ENCODE results near the gene DEFB129.

Gene DEFB129

DNA sequence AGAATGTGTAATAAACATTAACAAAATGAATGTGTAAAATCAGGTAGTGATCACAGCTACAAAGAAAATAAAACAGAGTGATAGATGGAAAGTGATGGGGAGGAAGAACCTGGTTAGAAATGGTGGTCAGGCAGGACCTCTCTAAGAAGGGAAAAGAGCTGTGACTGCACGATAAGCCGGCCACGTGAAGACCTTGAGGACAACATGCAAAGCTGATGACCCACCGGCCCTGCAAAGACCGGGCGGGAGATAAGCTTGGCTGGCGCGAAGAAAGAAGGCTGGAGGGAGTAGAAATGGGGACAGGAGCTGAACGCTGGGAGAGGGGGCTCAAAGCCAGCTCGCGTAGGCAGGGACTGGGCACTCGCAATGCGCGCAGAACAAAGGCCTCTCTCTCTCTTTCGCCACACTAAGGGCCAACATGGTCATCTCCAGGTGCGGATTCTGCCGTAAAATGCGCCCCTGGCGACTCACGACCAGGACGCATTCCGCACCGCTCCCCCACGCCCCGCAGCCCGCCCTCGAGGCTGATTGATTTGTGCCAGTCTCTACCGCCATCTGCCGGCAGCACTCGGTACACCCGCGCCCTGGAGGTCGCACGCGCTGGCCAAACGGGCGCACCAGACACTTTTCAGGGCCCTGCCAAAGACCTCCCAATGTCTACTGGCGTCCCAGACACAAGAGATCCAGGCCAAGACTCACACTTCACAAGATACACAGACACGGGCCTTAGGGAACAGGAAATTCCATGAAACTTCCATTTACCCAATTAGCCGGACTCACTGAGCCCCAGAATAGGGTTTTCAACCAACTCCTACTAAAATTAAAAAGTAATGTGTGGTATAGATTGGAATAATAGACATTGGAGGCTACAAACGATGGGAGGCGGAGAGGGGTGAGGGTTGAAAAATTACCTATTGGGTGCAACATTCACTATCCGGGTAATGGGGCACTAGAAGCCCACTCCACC, 39.8 kb downstream of the DEFB129 start:
- Histone ChIP-seq H3K18ac (ENCODE audit: low read length) (peak overlapping the region; percentile 80), H3K79me1 (ENCODE audit: low read depth, low read length) (no peaks in the 10 kb centered on the region)
- DNase-seq (ENCODE audit: low spot score) = peak; percentile 87

GRCh38 chr20:270517-270916, 43.5 kb downstream of the DEFB129 start:
- Histone ChIP-seq H3K36me3 (replicated peaks in 1 of 2; ENCODE audit: control insufficient read depth in 2 of 2, insufficient read depth in 2 of 2, low read length in 2 of 2) (peaks cover 5 to 44% of the 10 kb centered on the region in 2 donors), H3K4ac (ENCODE audit: low read length) (no peak overlapping the region), H3K14ac (ENCODE audit: low read length) (no peak overlapping the region), H3K9me3 (replicated peaks in 1 of 2; ENCODE audit: control insufficient read depth in 2 of 2, insufficient read depth in 1 of 2, low read depth in 1 of 2, low read length in 2 of 2) (peaks cover 0 to 1% of the 10 kb centered on the region in 2 donors), H2BK12ac (ENCODE audit: low read length) (no peak overlapping the region), H3K27ac (replicated peaks; ENCODE audit: low read length) (no peak overlapping the region), H3K4me3 (ENCODE audit: low read length in 2 of 2) (no peak overlapping the region), H3K27me3 (ENCODE audit: control insufficient read depth in 3 of 3, insufficient read depth in 3 of 3, low read depth in 1 of 3, low read length in 3 of 3) (peaks cover 0 to 2% (median 0%) of the 10 kb centered on the region in 3 experiments), H2BK120ac (ENCODE audit: low read depth, low read length) (no peak overlapping the region), H4K8ac (ENCODE audit: low read depth, low read length) (no peak overlapping the region), H3K4me2 (ENCODE audit: insufficient read depth, low read length, poor library complexity, severe bottlenecking) (no peak overlapping the region), H3K23ac (ENCODE audit: low read depth, low read length, poor library complexity) (no peak overlapping the region), H3K4me1 (ENCODE audit: control insufficient read depth in 2 of 2, insufficient read depth in 1 of 2, low read depth in 1 of 2, low read length in 2 of 2) (peaks cover 0 to 4% of the 10 kb centered on the region in 2 donors), H2AK5ac (ENCODE audit: low read depth, low read length) (no peak overlapping the region), H3K79me1 (ENCODE audit: low read depth, low read length) (no peaks in the 10 kb centered on the region), H3K9ac (ENCODE audit: low read depth, low read length, poor library complexity) (no peak overlapping the region), H2BK5ac (ENCODE audit: low read length) (no peak overlapping the region), H2BK15ac (ENCODE audit: low read length) (no peak overlapping the region), H4K91ac (ENCODE audit: low read depth, low read length, poor library complexity) (no peak overlapping the region), H2AFZ (ENCODE audit: low read length) (no peak overlapping the region), H3K18ac (ENCODE audit: low read length) (no peak overlapping the region)
- WGBS, 2 donors (ENCODE audit: extremely low coverage in 2 of 2, insufficient read length in 2 of 2, insufficient replicate concordance in 1 of 2) = no CpG with 5 or more reads among the region's 5 CpGs
- DNase-seq (ENCODE audit: low spot score) = no peak

More for the DNA sequence above, 39.8 kb downstream of the DEFB129 start:
- Histone ChIP-seq H3K27ac (replicated peaks; ENCODE audit: low read length) (no peak overlapping the region), H2BK12ac (ENCODE audit: low read length) (no peak overlapping the region), H3K4me3 (ENCODE audit: low read length in 2 of 2) (peak overlapping the region; percentile 29 to 56), H3K23ac (ENCODE audit: low read depth, low read length, poor library complexity) (peak overlapping the region; percentile 45), H2AK5ac (ENCODE audit: low read depth, low read length) (no peak overlapping the region), H3K36me3 (replicated peaks in 1 of 2; ENCODE audit: control insufficient read depth in 2 of 2, insufficient read depth in 2 of 2, low read length in 2 of 2) (peaks cover 0 to 14% of the 10 kb centered on the region in 2 donors), H3K4ac (ENCODE audit: low read length) (no peak overlapping the region), H2BK5ac (ENCODE audit: low read length) (no peak overlapping the region), H3K14ac (ENCODE audit: low read length) (no peak overlapping the region), H2BK120ac (ENCODE audit: low read depth, low read length) (peak overlapping the region; percentile 83), H3K9me3 (replicated peaks in 1 of 2; ENCODE audit: control insufficient read depth in 2 of 2, insufficient read depth in 1 of 2, low read depth in 1 of 2, low read length in 2 of 2) (no peaks in the 10 kb centered on the region), H4K91ac (ENCODE audit: low read depth, low read length, poor library complexity) (no peak overlapping the region), H3K27me3 (ENCODE audit: control insufficient read depth in 3 of 3, insufficient read depth in 3 of 3, low read depth in 1 of 3, low read length in 3 of 3) (peaks cover 0 to 2% (median 0%) of the 10 kb centered on the region in 3 experiments), H2BK15ac (ENCODE audit: low read length) (no peak overlapping the region), H3K4me1 (ENCODE audit: control insufficient read depth in 2 of 2, insufficient read depth in 1 of 2, low read depth in 1 of 2, low read length in 2 of 2) (peaks cover 0 to 4% of the 10 kb centered on the region in 2 donors), H2AFZ (ENCODE audit: low read length) (peak overlapping the region; percentile 91), H4K8ac (ENCODE audit: low read depth, low read length) (no peak overlapping the region), H3K9ac (ENCODE audit: low read depth, low read length, poor library complexity) (peak overlapping the region; percentile 55), H3K4me2 (ENCODE audit: insufficient read depth, low read length, poor library complexity, severe bottlenecking) (peak overlapping the region; percentile 50)
- 100% methylated on average over 2 of the region's 43 CpGs; no CpG with 5 or more reads in 1 of the 2 donors for WGBS, 2 donors (ENCODE audit: extremely low coverage in 2 of 2, insufficient read length in 2 of 2, insufficient replicate concordance in 1 of 2)

DNA sequence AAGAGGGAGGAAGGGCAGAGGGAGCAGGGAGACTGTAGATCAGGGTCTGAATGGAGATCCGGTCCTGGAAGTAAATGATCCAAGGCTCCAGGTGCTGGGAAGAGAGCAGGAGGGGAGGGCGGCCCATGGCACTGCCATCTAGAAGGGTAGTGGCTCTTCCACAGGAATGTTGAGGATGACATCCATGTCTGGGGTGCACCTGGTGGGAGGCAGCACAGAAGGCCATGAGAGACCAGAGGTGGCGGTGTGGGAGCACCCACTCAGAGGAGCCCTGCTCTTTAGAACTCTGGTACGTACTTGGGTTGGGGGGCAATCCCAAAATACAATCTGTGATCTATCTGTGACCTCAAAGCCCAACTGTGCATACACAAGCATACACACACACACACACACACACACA, 44.0 kb downstream of the DEFB129 start:
- H3K27ac ChIP-seq (replicated peaks; ENCODE audit: low read length) = no peak overlapping the region
- no peak overlapping the region for H3K18ac ChIP-seq (ENCODE audit: low read length)
- H4K91ac ChIP-seq (ENCODE audit: low read depth, low read length, poor library complexity) = no peak overlapping the region
- H3K9ac ChIP-seq (ENCODE audit: low read depth, low read length, poor library complexity) = no peak overlapping the region
- H3K4ac ChIP-seq (ENCODE audit: low read length) = no peak overlapping the region
- no peak overlapping the region for H3K4me3 ChIP-seq (ENCODE audit: low read length in 2 of 2)
- H3K23ac ChIP-seq (ENCODE audit: low read depth, low read length, poor library complexity) = no peak overlapping the region
- H3K79me1 ChIP-seq (ENCODE audit: low read depth, low read length) = no peaks in the 10 kb centered on the region
- WGBS, 2 donors (ENCODE audit: extremely low coverage in 2 of 2, insufficient read length in 2 of 2, insufficient replicate concordance in 1 of 2) = no CpG with 5 or more reads among the region's 4 CpGs
- H3K9me3 ChIP-seq (replicated peaks in 1 of 2; ENCODE audit: control insufficient read depth in 2 of 2, insufficient read depth in 1 of 2, low read depth in 1 of 2, low read length in 2 of 2) = peaks cover 0 to 1% of the 10 kb centered on the region in 2 donors
- H2BK12ac ChIP-seq (ENCODE audit: low read length) = no peak overlapping the region
- no peak overlapping the region for H2BK120ac ChIP-seq (ENCODE audit: low read depth, low read length)
- no peak overlapping the region for H2AK5ac ChIP-seq (ENCODE audit: low read depth, low read length)
- peaks cover 10 to 49% of the 10 kb centered on the region in 2 donors for H3K36me3 ChIP-seq (replicated peaks in 1 of 2; ENCODE audit: control insufficient read depth in 2 of 2, insufficient read depth in 2 of 2, low read length in 2 of 2)
- no peak overlapping the region for H3K14ac ChIP-seq (ENCODE audit: low read length)
- H3K27me3 ChIP-seq (ENCODE audit: control insufficient read depth in 3 of 3, insufficient read depth in 3 of 3, low read depth in 1 of 3, low read length in 3 of 3) = peaks cover 0 to 2% (median 0%) of the 10 kb centered on the region in 3 experiments
- H4K8ac ChIP-seq (ENCODE audit: low read depth, low read length) = no peak overlapping the region
- no peak overlapping the region for H2BK5ac ChIP-seq (ENCODE audit: low read length)
- no peak overlapping the region for H2BK15ac ChIP-seq (ENCODE audit: low read length)
- DNase-seq (ENCODE audit: low spot score) = no peak
- peaks cover 0 to 4% of the 10 kb centered on the region in 2 donors for H3K4me1 ChIP-seq (ENCODE audit: control insufficient read depth in 2 of 2, insufficient read depth in 1 of 2, low read depth in 1 of 2, low read length in 2 of 2)
- H2AFZ ChIP-seq (ENCODE audit: low read length) = no peak overlapping the region
- no peak overlapping the region for H3K4me2 ChIP-seq (ENCODE audit: insufficient read depth, low read length, poor library complexity, severe bottlenecking)

DNA sequence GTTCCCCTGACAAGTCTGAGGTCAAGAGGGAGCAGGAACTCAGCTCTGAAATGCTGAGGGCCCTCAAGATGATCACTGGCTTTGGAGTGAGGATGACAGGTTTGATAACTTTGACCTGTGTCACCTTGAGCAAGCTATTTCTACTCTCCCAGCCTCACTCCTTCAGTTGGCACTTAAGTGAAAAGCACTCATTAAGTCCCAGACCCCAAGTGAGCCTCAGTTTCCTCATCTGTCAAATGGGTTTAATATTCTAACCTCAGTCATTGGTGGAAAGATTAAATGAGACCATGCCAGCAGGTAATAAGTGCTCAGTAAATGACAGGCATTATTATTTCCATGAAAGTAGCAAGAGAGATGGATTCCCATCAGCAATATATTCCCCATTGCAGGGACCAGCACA, 44.5 kb downstream of the DEFB129 start:
- Histone ChIP-seq H2AK5ac (ENCODE audit: low read depth, low read length) (no peak overlapping the region), H3K36me3 (replicated peaks in 1 of 2; ENCODE audit: control insufficient read depth in 2 of 2, insufficient read depth in 2 of 2, low read length in 2 of 2) (peaks cover 15 to 54% of the 10 kb centered on the region in 2 donors), H2AFZ (ENCODE audit: low read length) (no peak overlapping the region), H3K79me1 (ENCODE audit: low read depth, low read length) (no peaks in the 10 kb centered on the region), H2BK15ac (ENCODE audit: low read length) (no peak overlapping the region), H3K4ac (ENCODE audit: low read length) (no peak overlapping the region), H3K9ac (ENCODE audit: low read depth, low read length, poor library complexity) (no peak overlapping the region), H3K14ac (ENCODE audit: low read length) (no peak overlapping the region), H3K18ac (ENCODE audit: low read length) (no peak overlapping the region), H3K27ac (replicated peaks; ENCODE audit: low read length) (no peak overlapping the region), H3K4me3 (ENCODE audit: low read length in 2 of 2) (no peak overlapping the region), H2BK5ac (ENCODE audit: low read length) (no peak overlapping the region), H4K8ac (ENCODE audit: low read depth, low read length) (no peak overlapping the region), H3K9me3 (replicated peaks in 1 of 2; ENCODE audit: control insufficient read depth in 2 of 2, insufficient read depth in 1 of 2, low read depth in 1 of 2, low read length in 2 of 2) (peaks cover 0 to 1% of the 10 kb centered on the region in 2 donors), H3K4me1 (ENCODE audit: control insufficient read depth in 2 of 2, insufficient read depth in 1 of 2, low read depth in 1 of 2, low read length in 2 of 2) (peaks cover 0 to 4% of the 10 kb centered on the region in 2 donors), H2BK120ac (ENCODE audit: low read depth, low read length) (no peak overlapping the region), H3K4me2 (ENCODE audit: insufficient read depth, low read length, poor library complexity, severe bottlenecking) (no peak overlapping the region), H4K91ac (ENCODE audit: low read depth, low read length, poor library complexity) (no peak overlapping the region), H3K27me3 (ENCODE audit: control insufficient read depth in 3 of 3, insufficient read depth in 3 of 3, low read depth in 1 of 3, low read length in 3 of 3) (peaks cover 0 to 2% (median 0%) of the 10 kb centered on the region in 3 experiments), H2BK12ac (ENCODE audit: low read length) (no peak overlapping the region), H3K23ac (ENCODE audit: low read depth, low read length, poor library complexity) (no peak overlapping the region)
- DNase-seq (ENCODE audit: low spot score) = no peak

Measured in neuronal stem cell (in vitro differentiated cells).